HG03565 (cell line): Measurements from ENCODE around the gene SHKBP1.
"Not testable (repeated sequence)": the region's sequence is repeated elsewhere in the genome, so short reads cannot be mapped to it uniquely, and the experiment has no call there.

Experiments used
- ATAC-seq: cut with Tn5 transposase; IDR thresholded peaks from one replicate; pipeline ENCODE4 v1.9.1; 2021; ENCODE audit warnings: mild to moderate bottlenecking, moderate library complexity; ENCODE audit not compliant: unreplicated experiment

Gene SHKBP1

DNA sequence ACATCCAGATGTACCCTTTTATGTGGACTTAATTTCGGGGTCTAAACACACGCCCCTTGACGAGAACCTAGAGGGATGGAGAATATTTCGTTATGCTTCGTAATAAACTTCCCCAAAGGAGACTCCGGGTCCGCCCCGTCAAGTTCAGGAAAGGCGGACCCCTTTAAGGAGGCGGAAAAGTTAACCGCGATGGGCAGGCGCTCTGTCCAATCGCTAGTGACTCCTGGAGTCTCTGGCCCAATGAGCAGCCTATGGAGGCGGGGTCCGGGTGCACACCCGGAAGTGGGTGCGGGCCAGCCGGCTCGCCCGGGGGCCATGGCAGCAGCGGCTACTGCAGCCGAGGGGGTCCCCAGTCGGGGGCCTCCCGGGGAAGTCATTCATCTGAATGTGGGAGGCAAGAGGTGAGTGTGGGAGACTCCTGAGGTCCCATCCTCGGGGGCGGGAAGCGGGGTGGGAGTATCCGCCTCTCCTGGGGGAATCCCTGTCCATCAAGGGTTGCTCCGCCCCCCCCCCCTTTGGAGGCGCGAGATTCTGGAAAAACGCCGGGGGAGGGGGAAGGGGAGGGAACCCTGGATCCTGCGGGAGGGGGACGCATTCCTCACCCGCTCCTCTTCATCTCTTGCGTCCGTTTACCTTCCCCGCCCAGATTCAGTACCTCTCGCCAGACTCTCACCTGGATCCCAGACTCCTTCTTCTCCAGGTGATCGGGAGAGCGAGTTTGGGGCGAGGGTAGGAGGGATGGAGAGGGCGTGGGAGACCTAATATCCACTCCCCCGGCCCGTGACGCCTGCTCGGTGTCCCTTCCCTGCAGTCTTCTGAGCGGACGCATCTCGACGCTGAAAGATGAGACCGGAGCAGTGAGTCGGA is at the start of gene SHKBP1:
Gene SHKBP1, plus strand, starts transcription at position 289 of the 867 bp plus-strand sequence. Its CDS starts 27 bp downstream, at position 316.
- peak; percentile 85 for ATAC-seq

DNA sequence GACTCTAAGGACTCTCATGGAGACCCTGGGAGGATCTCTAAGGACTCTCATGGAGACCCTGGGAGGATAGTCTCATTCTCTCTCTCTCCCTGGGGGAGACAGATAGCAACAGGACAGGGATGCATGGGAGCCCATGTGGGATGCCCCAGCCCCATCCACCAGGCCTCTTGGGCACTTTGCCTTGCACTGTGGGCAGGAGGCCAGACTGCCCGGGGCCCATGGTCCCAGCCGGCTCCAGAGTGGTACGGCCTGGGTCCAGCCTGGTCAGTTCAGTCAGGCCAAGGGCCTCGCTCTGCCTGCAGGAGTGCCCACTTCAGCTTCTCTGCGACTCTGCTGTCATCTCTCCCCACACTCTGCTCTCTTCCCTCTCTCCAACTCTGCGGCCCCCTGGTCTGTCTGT is 48.6 kb upstream of the SHKBP1 start:
- ATAC-seq: no peak

GRCh38 chr19:40528533-40529092 is 48.1 kb upstream of the SHKBP1 start:
- ATAC-seq: no peak

- ATAC-seq: no peak
Observed at GRCh38 chr19:40529093-40529954, 47.3 kb upstream of the SHKBP1 start.

GRCh38 chr19:40530091-40530901 is 46.4 kb upstream of the SHKBP1 start:
- no peak for ATAC-seq

- no peak for ATAC-seq
Observed at GRCh38 chr19:40533508-40533907, 43.2 kb upstream of the SHKBP1 start.

- no peak for ATAC-seq
Observed at GRCh38 chr19:40534148-40534547, 42.5 kb upstream of the SHKBP1 start.

DNA sequence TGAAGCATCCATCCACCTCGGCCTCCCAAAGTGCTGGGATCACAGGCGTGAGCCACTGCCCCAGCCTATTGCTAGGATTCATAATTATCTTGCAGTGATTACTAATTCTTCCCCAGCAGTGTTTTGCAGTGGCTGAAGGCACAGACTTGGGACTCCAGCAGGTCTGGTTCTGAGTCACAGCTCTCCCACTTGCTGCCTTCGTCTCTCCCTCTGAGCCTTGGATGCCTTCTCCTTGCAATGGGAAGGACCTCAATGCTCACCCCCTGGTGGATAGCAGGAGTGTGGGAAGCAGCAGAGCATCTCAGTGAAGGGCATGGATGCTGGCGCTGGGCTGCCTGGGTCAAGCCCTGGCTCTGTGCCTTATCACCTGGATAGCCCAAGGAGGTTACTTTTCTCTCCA is 37.6 kb upstream of the SHKBP1 start:
- ATAC-seq: no peak

- no peak for ATAC-seq
Observed at GRCh38 chr19:40542202-40542859, 34.3 kb upstream of the SHKBP1 start.

GRCh38 chr19:40543029-40543597 is 33.6 kb upstream of the SHKBP1 start:
- no peak for ATAC-seq

GRCh38 chr19:40546153-40546841 is 30.4 kb upstream of the SHKBP1 start:
- ATAC-seq: not testable (repeated sequence)

GRCh38 chr19:40547190-40547589 is 29.5 kb upstream of the SHKBP1 start:
- not testable (repeated sequence) for ATAC-seq

- no peak for ATAC-seq
Observed at GRCh38 chr19:40547836-40548235, 28.8 kb upstream of the SHKBP1 start.

- ATAC-seq: no peak
Observed at GRCh38 chr19:40549007-40549708, 27.5 kb upstream of the SHKBP1 start.

- no peak for ATAC-seq
Observed at GRCh38 chr19:40550951-40551350, 25.7 kb upstream of the SHKBP1 start.

DNA sequence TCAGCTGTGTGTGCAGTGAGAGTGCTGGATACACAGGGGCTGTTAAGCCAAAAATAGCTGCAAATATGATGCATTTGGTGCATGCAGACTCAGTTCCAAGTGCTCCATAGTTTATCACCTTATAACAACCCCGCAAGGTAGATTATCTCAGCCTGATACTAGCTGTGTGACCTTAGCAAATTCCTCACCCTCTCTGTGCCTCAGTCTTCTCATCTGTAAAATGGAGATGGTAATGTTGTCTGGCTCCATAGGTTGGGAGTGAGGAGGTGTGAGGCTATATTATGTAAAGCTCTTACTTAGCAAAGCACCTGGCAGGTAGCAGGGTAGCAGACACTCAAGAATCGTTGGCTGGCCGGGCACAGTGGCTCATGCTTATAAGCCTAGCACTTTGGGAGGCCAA is 23.8 kb upstream of the SHKBP1 start:
- ATAC-seq: no peak

DNA sequence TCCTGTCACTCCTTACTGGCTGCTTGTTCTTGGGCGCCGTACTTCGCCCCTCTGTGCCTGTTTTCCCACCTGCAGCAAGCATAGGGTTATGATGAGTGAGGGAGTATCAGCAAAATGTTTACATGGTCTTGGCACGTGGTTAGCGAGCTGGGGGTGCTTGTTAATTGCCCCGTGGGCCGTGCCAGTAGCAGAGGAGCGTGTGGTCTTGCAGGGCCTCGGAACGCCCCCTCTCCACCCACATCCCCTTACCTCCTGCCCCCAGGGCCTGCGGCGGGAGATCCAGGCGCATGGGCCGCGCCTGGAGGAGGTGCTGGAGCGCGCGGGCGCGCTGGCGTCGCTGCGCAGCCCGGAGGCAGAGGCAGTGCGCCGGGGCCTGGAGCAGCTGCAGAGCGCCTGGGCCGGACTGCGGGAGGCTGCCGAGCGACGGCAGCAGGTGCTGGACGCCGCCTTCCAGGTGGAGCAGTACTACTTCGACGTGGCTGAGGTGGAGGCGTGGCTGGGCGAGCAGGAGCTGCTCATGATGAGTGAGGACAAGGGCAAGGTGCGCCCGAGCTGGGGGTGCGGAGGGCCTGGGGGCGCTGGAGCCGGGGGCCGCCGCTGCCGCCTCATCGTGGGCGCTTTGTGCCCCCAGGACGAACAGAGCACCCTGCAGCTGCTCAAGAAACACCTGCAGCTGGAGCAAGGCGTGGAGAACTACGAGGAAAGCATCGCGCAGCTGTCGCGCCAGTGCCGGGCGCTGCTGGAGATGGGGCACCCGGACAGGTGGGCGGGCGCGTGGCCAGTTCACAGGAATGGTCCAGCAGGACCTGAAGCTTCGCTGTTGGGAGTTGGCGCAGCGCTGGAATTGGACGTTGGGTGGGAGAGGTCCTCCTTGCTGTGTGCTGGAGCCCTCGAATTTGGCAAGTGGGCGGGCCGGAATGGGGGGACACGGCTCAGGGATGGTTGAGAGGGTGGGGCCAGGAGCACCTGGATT is 22.5 kb upstream of the SHKBP1 start:
- no peak for ATAC-seq
